B cell (primary cell): ENCODE measurements around the gene CDRT4. TPM values are rescaled to one million over a fixed set of nuclear protein-coding genes. Genes with fewer than 3 reads are reported as not detected.

ENCODE experiments used
- ATAC-seq: fragments of 200-7000 bp; cut with Tn5 transposase; one replicate; pipeline ENCODE4 v1.10.0; 2021; ENCODE audit warnings: low read depth, mild to moderate bottlenecking, moderate number of reproducible peaks, moderate library complexity
- CTCF ChIA-PET: fragments of 350-600 bp; sonication (Branson Sonifier 250); formaldehyde crosslinking; loops from one replicate; lab custom pipeline; 2021; ENCODE audit warnings: antibody characterized with exemption, inconsistent platforms; lab: Charles Lee
- POLR2A ChIA-PET: fragments of 350-600 bp; sonication (Branson Sonifier 250); formaldehyde crosslinking; loops from one replicate; lab custom pipeline; 2021; ENCODE audit warnings: antibody characterized with exemption; lab: Charles Lee
- DNase-seq: peaks from one replicate; pipeline ENCODE4 v3.0.0; 2013
- H2AFZ ChIP-seq: 2 replicates; pipeline ENCODE4 v1.6.1; 2012; ENCODE audit warnings: mild to moderate bottlenecking, low read depth, low read length; ENCODE audit not compliant: insufficient read depth, poor library complexity, severe bottlenecking
- H3K27ac ChIP-seq, 2 donors: 1 replicate in 1 of 2; 2 replicates in 1 of 2; pipeline ENCODE4 v1.5.1; 2012 to 2013; ENCODE audit warnings: low read length in 2 of 2, mild to moderate bottlenecking in 2 of 2, moderate library complexity in 1 of 2
- H3K27me3 ChIP-seq, 4 experiments: fragments of 200-600 bp in 1 of 4; sonication (generic) in 1 of 4; replicated peaks in 1 of 4; 1 replicate in 2 of 4; 2 replicates in 2 of 4; pipeline versions ENCODE4 v1.6.1 to v1.7.0; 2013 to 2016; ENCODE audit warnings: low read length in 3 of 4, mild to moderate bottlenecking in 2 of 4, mixed read lengths in 1 of 4, moderate library complexity in 1 of 4; ENCODE audit not compliant: insufficient read depth in 4 of 4, control insufficient read depth in 3 of 4; ENCODE audit errors: control extremely low read depth in 1 of 4
- H3K36me3 ChIP-seq, 2 experiments: replicated peaks in 1 of 2; 1 replicate in 1 of 2; 2 replicates in 1 of 2; pipeline versions ENCODE4 v1.6.1 to v1.7.1; 2013; ENCODE audit warnings: low read length in 1 of 2; ENCODE audit not compliant: insufficient read depth in 2 of 2, control insufficient read depth in 1 of 2; ENCODE audit errors: control extremely low read depth in 1 of 2, extremely low read depth in 1 of 2
- H3K4me1 ChIP-seq, 2 donors: fragments of 200-600 bp in 1 of 2; sonication (generic) in 1 of 2; 1 replicate in 1 of 2; 2 replicates in 1 of 2; pipeline versions ENCODE4 v1.5.1 to v1.6.1; 2013 to 2017; ENCODE audit warnings: low read length in 2 of 2; ENCODE audit not compliant: control insufficient read depth in 2 of 2, insufficient read depth in 2 of 2
- H3K4me2 ChIP-seq: replicated peaks from 2 replicates; pipeline ENCODE3; 2012; ENCODE audit warnings: mild to moderate bottlenecking, low read depth, low read length; ENCODE audit not compliant: poor library complexity, severe bottlenecking
- H3K4me3 ChIP-seq, 5 experiments: fragments of 200-600 bp in 1 of 5; sonication (generic) in 1 of 5; 1 replicate in 3 of 5; 2 replicates in 2 of 5; pipeline versions ENCODE4 v1.5.1 to v1.7.0; 2011 to 2016; ENCODE audit warnings: low read length in 4 of 5, mild to moderate bottlenecking in 4 of 5, low read depth in 2 of 5, control low read depth in 1 of 5, moderate library complexity in 1 of 5; ENCODE audit not compliant: insufficient read depth in 1 of 5; ENCODE audit errors: control extremely low read depth in 1 of 5, extremely low read depth in 1 of 5
- H3K79me2 ChIP-seq: fragments of 200-600 bp; sonication (generic); one replicate; pipeline ENCODE4 v1.6.0; 2016; ENCODE audit warnings: low read length; ENCODE audit not compliant: control insufficient read depth, insufficient read depth
- H3K9ac ChIP-seq: fragments of 200-600 bp; sonication (generic); 2 replicates; pipeline ENCODE4 v1.6.1; 2017; ENCODE audit warnings: mild to moderate bottlenecking, low read length, moderate library complexity
- H3K9me3 ChIP-seq, 3 donors: one replicate each; pipeline versions ENCODE4 v1.6.1 to v1.7.1; 2013; ENCODE audit warnings: low read length in 2 of 3; ENCODE audit not compliant: control insufficient read depth in 2 of 3, insufficient read depth in 1 of 3; ENCODE audit errors: control extremely low read depth in 1 of 3
- H4K20me1 ChIP-seq: 2 replicates; pipeline ENCODE4 v1.6.0; 2012; ENCODE audit warnings: mild to moderate bottlenecking, low read length; ENCODE audit not compliant: insufficient read depth, control insufficient read depth, poor library complexity, severe bottlenecking
- H3K27ac Mint-ChIP-seq: one replicate; pipeline ENCODE4 v1.8.0; 2021; ENCODE audit warnings: mixed read lengths
- H3K27me3 Mint-ChIP-seq: one replicate; pipeline ENCODE4 v1.8.0; 2021; ENCODE audit warnings: mixed read lengths
- H3K4me1 Mint-ChIP-seq: one replicate; pipeline ENCODE4 v1.8.0; 2021; ENCODE audit warnings: mixed read lengths
- H3K4me3 Mint-ChIP-seq: one replicate; pipeline ENCODE4 v1.8.0; 2021; ENCODE audit warnings: mixed read lengths
- H3K9me3 Mint-ChIP-seq: one replicate; pipeline ENCODE4 v1.8.0; 2022; ENCODE audit warnings: mixed read lengths; ENCODE audit not compliant: insufficient read depth
- EZH2 ChIP-seq: IDR thresholded peaks from 2 replicates; pipeline ENCODE4 v1.6.1; 2012; ENCODE audit warnings: borderline replicate concordance, low read depth, mild to moderate bottlenecking, moderate library complexity, low read length; ENCODE audit not compliant: insufficient read depth, poor library complexity, severe bottlenecking
- WGBS: methylation state at CpG from one replicate; pipeline ENCODE4 v1.1.5; 2013; ENCODE audit warnings: missing lambda C conversion rate; ENCODE audit not compliant: insufficient coverage; 5-methylcytosine and 5-hydroxymethylcytosine counted together
- intact Hi-C: fragments of 100-400 bp; cut with micrococcal nuclease; formaldehyde crosslinking; loops from one replicate; pipeline ENCODE4 v1.10.0; 2022
- polyA plus RNA-seq: library from polyadenylated mRNA; depleted of rRNA; stranded (reverse); fragments of >200 nt; gene quantifications from 2 replicates; pipeline ENCODE4 v1.2.3, GENCODE V29; 2012
- total RNA-seq, 2 donors: library from RNA; stranded (reverse); fragments of 120-200 nt in 1 of 2; gene quantifications; 1 replicate in 1 of 2; 2 replicates in 1 of 2; pipeline versions ENCODE4 v1.2.3 to v1.2.4, GENCODE V29; 2013 to 2022
- TF ChIP-seq, protein P1 (sequence below): fragments of 200-600 bp; IDR thresholded peaks from one replicate; pipeline ENCODE4 v1.8.0; 2022; ENCODE audit warnings: antibody characterized with exemption, mild to moderate bottlenecking

CDRT4 gene
- total and polyA plus RNA-seq, 2 donors (not counting 1 experiment from before 2014, with no cell fraction given): 11.6 to 23.0 TPM

DNA sequence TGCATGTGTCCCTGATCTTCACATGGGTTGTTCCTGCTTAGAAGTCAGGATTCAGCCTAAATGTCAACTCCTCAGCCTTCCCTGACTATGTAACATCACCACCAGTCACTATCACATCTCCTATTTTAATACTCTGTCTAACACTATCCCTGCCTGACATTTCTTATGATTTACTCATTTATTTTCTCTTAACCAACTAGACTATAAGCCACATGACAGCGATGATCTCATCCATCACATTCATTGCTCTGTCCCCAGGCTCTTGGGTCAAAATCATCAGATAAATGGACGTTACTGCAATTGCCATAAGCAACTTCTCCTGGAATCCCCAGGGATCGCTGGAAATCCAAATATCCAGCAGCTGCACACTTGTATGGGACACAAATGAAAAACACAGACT lies 15.7 kb downstream of the CDRT4 start:
- no peak for ATAC-seq
- DNase-seq: no peak

DNA sequence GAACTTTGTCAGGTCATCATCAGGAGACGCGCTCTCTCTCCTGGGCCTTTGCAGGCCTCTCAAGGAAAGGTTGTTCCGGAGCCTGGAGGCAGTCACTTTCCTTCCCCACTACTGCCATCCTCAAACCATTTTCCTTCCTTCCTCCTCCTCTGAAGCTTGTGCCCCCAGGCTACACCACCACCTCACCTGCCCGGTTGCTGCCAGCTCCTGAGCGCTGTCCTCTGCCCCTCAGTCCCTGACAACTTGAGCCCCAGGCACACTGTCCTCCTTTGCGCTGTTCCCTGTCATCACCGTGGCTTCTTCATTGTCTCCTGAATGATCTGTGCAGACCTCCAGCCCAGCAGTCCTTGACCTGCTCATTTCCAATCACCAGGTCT lies 18.9 kb downstream of the CDRT4 start:
- Mint-ChIP-seq H3K9me3 (no peaks in the 10 kb centered on the region), H3K4me3 (no peak overlapping the region), H3K4me1 (no peaks in the 10 kb centered on the region), H3K27me3 (no peaks in the 10 kb centered on the region), H3K27ac (no peak overlapping the region)
- WGBS: 99% methylated on average over 7 of the region's 7 CpGs
- no peak overlapping the region for H2AFZ ChIP-seq
- CTCF ChIA-PET: no interaction called here
- no peaks in the 10 kb centered on the region for H3K79me2 ChIP-seq
- no peaks in the 10 kb centered on the region for H3K9me3 ChIP-seq
- intact Hi-C loops: no loop called here
- no peak for ATAC-seq
- H3K4me1 ChIP-seq: no peaks in the 10 kb centered on the region
- no peaks in the 10 kb centered on the region for H3K27me3 ChIP-seq
- no peak overlapping the region for H3K9ac ChIP-seq
- H3K36me3 ChIP-seq: no peaks in the 10 kb centered on the region
- no peak for DNase-seq
- no peak overlapping the region for H3K4me2 ChIP-seq
- no peaks in the 10 kb centered on the region for H4K20me1 ChIP-seq
- TF ChIP-seq, protein P1, sequence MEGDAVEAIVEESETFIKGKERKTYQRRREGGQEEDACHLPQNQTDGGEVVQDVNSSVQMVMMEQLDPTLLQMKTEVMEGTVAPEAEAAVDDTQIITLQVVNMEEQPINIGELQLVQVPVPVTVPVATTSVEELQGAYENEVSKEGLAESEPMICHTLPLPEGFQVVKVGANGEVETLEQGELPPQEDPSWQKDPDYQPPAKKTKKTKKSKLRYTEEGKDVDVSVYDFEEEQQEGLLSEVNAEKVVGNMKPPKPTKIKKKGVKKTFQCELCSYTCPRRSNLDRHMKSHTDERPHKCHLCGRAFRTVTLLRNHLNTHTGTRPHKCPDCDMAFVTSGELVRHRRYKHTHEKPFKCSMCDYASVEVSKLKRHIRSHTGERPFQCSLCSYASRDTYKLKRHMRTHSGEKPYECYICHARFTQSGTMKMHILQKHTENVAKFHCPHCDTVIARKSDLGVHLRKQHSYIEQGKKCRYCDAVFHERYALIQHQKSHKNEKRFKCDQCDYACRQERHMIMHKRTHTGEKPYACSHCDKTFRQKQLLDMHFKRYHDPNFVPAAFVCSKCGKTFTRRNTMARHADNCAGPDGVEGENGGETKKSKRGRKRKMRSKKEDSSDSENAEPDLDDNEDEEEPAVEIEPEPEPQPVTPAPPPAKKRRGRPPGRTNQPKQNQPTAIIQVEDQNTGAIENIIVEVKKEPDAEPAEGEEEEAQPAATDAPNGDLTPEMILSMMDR: no peak
- TF ChIP-seq EZH2: no peak
- POLR2A ChIA-PET: no interaction called here
- no peak overlapping the region for H3K27ac ChIP-seq
- no peak overlapping the region for H3K4me3 ChIP-seq

More for the DNA sequence above, 15.7 kb downstream of the CDRT4 start:
- no peak overlapping the region for H3K27ac ChIP-seq
- CTCF ChIA-PET: no interaction called here
- no peak overlapping the region for H3K9ac ChIP-seq
- H3K9me3 ChIP-seq: peaks cover 0 to 3% (median 0%) of the 10 kb centered on the region in 3 donors
- no peak overlapping the region for H3K4me3 Mint-ChIP-seq
- WGBS: 96% methylated on average over 2 of the region's 3 CpGs
- no peak overlapping the region for H3K4me2 ChIP-seq
- H3K27ac Mint-ChIP-seq: no peak overlapping the region
- no peaks in the 10 kb centered on the region for H3K27me3 Mint-ChIP-seq
- POLR2A ChIA-PET: no interaction called here
- no peaks in the 10 kb centered on the region for H3K4me1 ChIP-seq
- H2AFZ ChIP-seq: no peak overlapping the region
- H3K4me3 ChIP-seq: no peak overlapping the region
- H3K9me3 Mint-ChIP-seq: peaks cover 2% of the 10 kb centered on the region
- H3K79me2 ChIP-seq: no peaks in the 10 kb centered on the region
- H3K27me3 ChIP-seq: no peaks in the 10 kb centered on the region
- H3K36me3 ChIP-seq: no peaks in the 10 kb centered on the region
- H4K20me1 ChIP-seq: no peaks in the 10 kb centered on the region
- intact Hi-C loops: no loop called here
- TF ChIP-seq, protein P1: no peak
- TF ChIP-seq EZH2: no peak
- no peaks in the 10 kb centered on the region for H3K4me1 Mint-ChIP-seq
